PFSK-1 (cell line): ENCODE data around the gene PTRHD1.

Experiments used
- POLR2AphosphoS5 ChIP-seq: IDR thresholded peaks from 2 replicates; pipeline ENCODE4 v1.6.1; 2012; ENCODE audit warnings: low read depth, mild to moderate bottlenecking, control low read depth, low read length, moderate library complexity
- SIN3A ChIP-seq: IDR thresholded peaks from 2 replicates; pipeline ENCODE4 v1.6.1; 2012; ENCODE audit warnings: mild to moderate bottlenecking, low read length, moderate library complexity, borderline replicate concordance; ENCODE audit not compliant: insufficient read depth

GRCh38 chr2:24838541-24838940, 45.4 kb upstream of the PTRHD1 start:
- TF ChIP-seq SIN3A (no peak), POLR2AphosphoS5 (no peak)
